HG02588 (cell line): ENCODE results near the gene EFCAB5.

Experiments used
- ATAC-seq: cut with Tn5 transposase; IDR thresholded peaks from one replicate; pipeline ENCODE4 v1.9.1; 2021; ENCODE audit warnings: mild to moderate bottlenecking, moderate library complexity; ENCODE audit not compliant: unreplicated experiment

Gene EFCAB5

DNA sequence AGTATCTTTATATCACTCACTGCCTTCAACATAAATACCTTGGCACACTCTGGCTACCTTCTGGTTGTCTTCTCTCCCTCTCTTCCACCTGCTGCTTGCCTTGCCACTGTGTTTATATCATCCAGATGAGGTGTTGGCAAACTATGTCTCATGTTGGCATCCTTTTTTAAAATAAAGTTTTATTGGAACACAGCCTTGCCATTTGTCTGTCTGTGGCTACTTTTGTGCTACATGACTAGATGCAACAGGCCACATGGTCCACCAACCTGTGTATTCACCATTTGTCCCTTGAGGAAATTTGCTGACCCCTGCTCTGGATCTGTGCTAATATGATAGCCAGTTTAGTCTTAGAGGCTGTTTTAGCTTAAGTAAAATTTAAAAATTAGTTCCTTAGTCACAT, 212.0 kb downstream of the EFCAB5 start:
- ATAC-seq = no peak

DNA sequence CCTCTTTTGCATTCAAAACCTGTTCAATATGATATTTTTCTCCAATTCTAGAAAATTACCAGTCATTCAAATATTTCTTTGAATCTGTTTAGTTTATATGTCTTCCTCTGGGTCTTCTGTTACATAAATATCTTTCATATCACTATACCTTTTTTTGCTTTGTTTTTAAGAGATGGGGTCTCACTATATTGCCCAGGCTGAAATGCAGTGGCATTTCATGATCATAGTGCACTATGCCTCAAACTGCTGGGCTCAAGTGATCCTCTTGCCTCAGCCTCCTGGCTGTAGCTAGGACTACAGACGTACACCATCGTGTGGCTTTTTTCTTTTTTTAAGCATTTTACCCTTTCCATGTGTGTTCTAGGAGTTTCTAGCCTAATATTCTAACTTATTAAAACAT, 214.0 kb downstream of the EFCAB5 start:
- no peak for ATAC-seq
